ENCODE results near the gene IQCH. TPM values are rescaled to one million over a fixed set of nuclear protein-coding genes. Genes with fewer than 3 reads are reported as not detected.

The IQCH gene
- total RNA-seq, 1 experiment from 2014 or later: 1.1 TPM

GRCh38 chr15:67305506-67305905 is 50.9 kb downstream of the IQCH start:
- Histone ChIP-seq H2AK5ac (ENCODE audit: insufficient read length, low read length) (no peak overlapping the region), H2BK15ac (ENCODE audit: low read depth, low read length) (no peak overlapping the region), H3K23me2 (ENCODE audit: insufficient read length, low read depth, low read length, poor library complexity, severe bottlenecking) (no peaks in the 10 kb centered on the region), H2BK120ac (ENCODE audit: low read depth, low read length, poor library complexity, severe bottlenecking) (no peak overlapping the region), H3K79me1 (ENCODE audit: insufficient read depth, low read depth, low read length, poor library complexity, severe bottlenecking) (no peaks in the 10 kb centered on the region), H3T11ph (ENCODE audit: low read length) (no peak overlapping the region), H3K27ac (ENCODE audit: insufficient read length, low read depth, low read length) (no peak overlapping the region), H3K79me2 (ENCODE audit: insufficient read depth, low read length) (no peaks in the 10 kb centered on the region), H3K4me2 (ENCODE audit: insufficient read depth, insufficient read length, low read length) (no peak overlapping the region), H2BK5ac (ENCODE audit: insufficient read length, low read length) (no peak overlapping the region), H3K9me3 (ENCODE audit: control insufficient read depth, low read depth, low read length) (no peaks in the 10 kb centered on the region), H2BK12ac (ENCODE audit: insufficient read length, low read depth, low read length) (no peak overlapping the region), H3K27me3 (ENCODE audit: insufficient read depth, low read length) (no peaks in the 10 kb centered on the region), H3K4ac (ENCODE audit: low read depth, low read length) (no peak overlapping the region), H3K4me1 (ENCODE audit: insufficient read depth, low read length) (no peaks in the 10 kb centered on the region), H3K18ac (ENCODE audit: insufficient read length, low read depth, low read length) (no peak overlapping the region), H3K56ac (ENCODE audit: insufficient read length, low read depth, low read length) (no peak overlapping the region), H3K14ac (ENCODE audit: insufficient read depth, low read length) (no peak overlapping the region), H4K20me1 (ENCODE audit: control insufficient read depth, insufficient read depth, insufficient read length) (no peaks in the 10 kb centered on the region), H2AFZ (ENCODE audit: low read length) (no peak overlapping the region), H4K5ac (ENCODE audit: insufficient read length, low read depth, low read length) (no peak overlapping the region), H3K9ac (ENCODE audit: extremely low read depth, insufficient read length, low read length) (no peak overlapping the region), H4K91ac (ENCODE audit: insufficient read length, low read depth, low read length) (no peak overlapping the region), H2BK20ac (ENCODE audit: low read depth, low read length, poor library complexity, severe bottlenecking) (no peak overlapping the region), H3K23ac (ENCODE audit: insufficient read length, low read depth, low read length) (no peak overlapping the region), H4K8ac (replicated peaks; ENCODE audit: insufficient read length, low read depth, low read length) (no peak overlapping the region)
- Mint-ChIP-seq H3K27ac (no peak overlapping the region), H3K4me3 (no peak overlapping the region), H3K4me1 (peaks cover 0 to 4% of the 10 kb centered on the region in 2 experiments; a peak in 2 of 4 replicates), H3K36me3 (ENCODE audit: insufficient read depth in 1 of 3, low read depth in 3 of 3) (no peaks in the 10 kb centered on the region), H3K9me3 (no peaks in the 10 kb centered on the region), H3K27me3 (ENCODE audit: low read depth) (no peaks in the 10 kb centered on the region)
- no peak for DNase-seq
- no CpG with 5 or more reads among the region's 1 CpG for WGBS (ENCODE audit: extremely low coverage, insufficient read length, low lambda C conversion rate)
- no peak for TF ChIP-seq CTCF (conservative IDR thresholded peaks at IDR 0.05)

All from H9 (cell line).